HepG2 (cell line): Measurements from ENCODE around the gene C9orf50.

ENCODE experiments used
- CREB1 ChIP-seq, 2 experiments: fragments of 450-650 bp in 1 of 2; IDR thresholded peaks; 2 replicates each; pipeline ENCODE4 v1.6.1; 2016 to 2017; ENCODE audit warnings: control low read depth in 1 of 2, mild to moderate bottlenecking in 1 of 2, missing compliant biosample characterization in 1 of 2, missing genetic modification characterization in 1 of 2
- HNF4A ChIP-seq: sonication (generic); formaldehyde crosslinking; IDR thresholded peaks from 2 replicates; pipeline ENCODE4 v1.4.0; 2020; ENCODE audit warnings: missing genetic modification reagents
- SMARCC2 ChIP-seq: fragments of 450-650 bp; IDR thresholded peaks from 2 replicates; pipeline ENCODE4 v1.6.1; 2017; ENCODE audit warnings: antibody characterized with exemption, mild to moderate bottlenecking
- TCF7L2 ChIP-seq: IDR thresholded peaks from 2 replicates; pipeline ENCODE4 v1.6.1; 2011; ENCODE audit warnings: mild to moderate bottlenecking, low read depth, low read length, moderate library complexity
- TF ChIP-seq, protein P1 (sequence below): sonication (generic); formaldehyde crosslinking; IDR thresholded peaks from 2 replicates; pipeline ENCODE4 v1.5.0; 2020; ENCODE audit warnings: missing genetic modification reagents
- TF ChIP-seq, protein P2 (sequence below): sonication (generic); formaldehyde crosslinking; conservative IDR thresholded peaks from 2 replicates; pipeline ENCODE4 v1.4.0; 2020; ENCODE audit warnings: missing genetic modification reagents

DNA sequence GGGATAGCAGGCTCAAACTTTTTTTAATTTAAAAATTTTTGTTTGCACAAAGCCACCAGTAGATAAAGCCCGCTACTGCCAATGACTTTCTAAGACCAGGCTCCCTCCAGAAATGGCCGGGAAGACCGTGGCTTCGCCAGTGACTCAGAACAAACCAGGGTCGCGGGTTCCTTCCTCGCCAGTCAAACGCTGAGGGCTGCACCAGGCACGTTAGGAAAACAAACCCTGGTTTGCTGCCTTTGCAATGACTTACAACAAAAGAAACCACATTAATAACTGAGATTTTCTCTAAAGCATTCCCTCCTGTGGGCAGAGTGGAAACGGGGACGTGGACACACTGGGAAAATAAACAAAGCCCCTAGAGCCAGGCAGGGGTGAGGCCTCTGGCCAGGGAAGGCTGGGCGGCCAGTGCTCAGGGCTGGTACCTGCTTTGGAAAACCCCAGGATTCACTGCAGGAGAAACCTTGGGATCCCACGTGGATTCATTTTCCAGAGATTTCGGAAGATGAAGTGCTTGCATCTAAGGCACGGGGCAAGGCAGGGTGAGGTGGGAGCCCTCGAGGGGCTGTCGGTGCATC, 48.3 kb upstream of the C9orf50 start:
- TF ChIP-seq, protein P1, sequence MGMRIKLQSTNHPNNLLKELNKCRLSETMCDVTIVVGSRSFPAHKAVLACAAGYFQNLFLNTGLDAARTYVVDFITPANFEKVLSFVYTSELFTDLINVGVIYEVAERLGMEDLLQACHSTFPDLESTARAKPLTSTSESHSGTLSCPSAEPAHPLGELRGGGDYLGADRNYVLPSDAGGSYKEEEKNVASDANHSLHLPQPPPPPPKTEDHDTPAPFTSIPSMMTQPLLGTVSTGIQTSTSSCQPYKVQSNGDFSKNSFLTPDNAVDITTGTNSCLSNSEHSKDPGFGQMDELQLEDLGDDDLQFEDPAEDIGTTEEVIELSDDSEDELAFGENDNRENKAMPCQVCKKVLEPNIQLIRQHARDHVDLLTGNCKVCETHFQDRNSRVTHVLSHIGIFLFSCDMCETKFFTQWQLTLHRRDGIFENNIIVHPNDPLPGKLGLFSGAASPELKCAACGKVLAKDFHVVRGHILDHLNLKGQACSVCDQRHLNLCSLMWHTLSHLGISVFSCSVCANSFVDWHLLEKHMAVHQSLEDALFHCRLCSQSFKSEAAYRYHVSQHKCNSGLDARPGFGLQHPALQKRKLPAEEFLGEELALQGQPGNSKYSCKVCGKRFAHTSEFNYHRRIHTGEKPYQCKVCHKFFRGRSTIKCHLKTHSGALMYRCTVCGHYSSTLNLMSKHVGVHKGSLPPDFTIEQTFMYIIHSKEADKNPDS (CRISPR knock-in tag) = no peak
- no peak for TF ChIP-seq HNF4A (CRISPR knock-in tag)
- no peak for TF ChIP-seq SMARCC2
- TF ChIP-seq, protein P2, sequence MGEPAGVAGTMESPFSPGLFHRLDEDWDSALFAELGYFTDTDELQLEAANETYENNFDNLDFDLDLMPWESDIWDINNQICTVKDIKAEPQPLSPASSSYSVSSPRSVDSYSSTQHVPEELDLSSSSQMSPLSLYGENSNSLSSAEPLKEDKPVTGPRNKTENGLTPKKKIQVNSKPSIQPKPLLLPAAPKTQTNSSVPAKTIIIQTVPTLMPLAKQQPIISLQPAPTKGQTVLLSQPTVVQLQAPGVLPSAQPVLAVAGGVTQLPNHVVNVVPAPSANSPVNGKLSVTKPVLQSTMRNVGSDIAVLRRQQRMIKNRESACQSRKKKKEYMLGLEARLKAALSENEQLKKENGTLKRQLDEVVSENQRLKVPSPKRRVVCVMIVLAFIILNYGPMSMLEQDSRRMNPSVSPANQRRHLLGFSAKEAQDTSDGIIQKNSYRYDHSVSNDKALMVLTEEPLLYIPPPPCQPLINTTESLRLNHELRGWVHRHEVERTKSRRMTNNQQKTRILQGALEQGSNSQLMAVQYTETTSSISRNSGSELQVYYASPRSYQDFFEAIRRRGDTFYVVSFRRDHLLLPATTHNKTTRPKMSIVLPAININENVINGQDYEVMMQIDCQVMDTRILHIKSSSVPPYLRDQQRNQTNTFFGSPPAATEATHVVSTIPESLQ (CRISPR knock-in tag) = no peak
- no peak for TF ChIP-seq TCF7L2
- no peak for TF ChIP-seq CREB1 (IDR thresholded peaks at IDR 0.05)
- TF ChIP-seq CREB1 (CRISPR knock-in tag; IDR thresholded peaks at IDR 0.05) = no peak
